Dermis microvascular lymphatic vessel endothelial cell (primary cell): ENCODE measurements around the gene CNGA3. TPM values are rescaled to one million over a fixed set of nuclear protein-coding genes. Genes with fewer than 3 reads are reported as not detected.

Source experiments
- DNase-seq, 2 donors: peaks; one replicate each; pipeline versions ENCODE4 v3.0.0 to v3.0.0-alpha.2; 2010; ENCODE audit warnings: low read depth in 2 of 2
- total RNA-seq: library from RNA; depleted of rRNA; stranded (reverse); fragments of >200 nt; gene quantifications from 2 replicates; pipeline ENCODE4 v1.2.1, GENCODE V29; 2014

Gene CNGA3
- total RNA-seq, 1 donor from 2014 or later: not detected

GRCh38 chr2:98438190-98439133, 92.2 kb downstream of the CNGA3 start:
- DNase-seq: no peak

- no peak for DNase-seq
Observed at GRCh38 chr2:98441706-98442450, 95.6 kb downstream of the CNGA3 start.

GRCh38 chr2:98442488-98442887, 96.2 kb downstream of the CNGA3 start:
- DNase-seq: no peak

- DNase-seq: peak in 1 of 2 donors; percentile 82
Observed at GRCh38 chr2:98444436-98445176, 98.3 kb downstream of the CNGA3 start, which contains the start of gene INPP4A. INPP4A (plus strand) TSS chr2:98444858; CDS start chr2:98520049, 75,191 bp downstream.

GRCh38 chr2:98445177-98445682, 99.0 kb downstream of the CNGA3 start:
- no peak for DNase-seq

GRCh38 chr2:98445683-98446581, 99.7 kb downstream of the CNGA3 start:
- DNase-seq: peak in 1 of 2 donors; percentile 13

GRCh38 chr2:98446850-98447249, 100.6 kb downstream of the CNGA3 start:
- DNase-seq: no peak

Other genes starting within 250 kb of the CNGA3 start
- 21.8 and 40.0 TPM in 2 replicates for gene INPP4A, start 98.4 kb downstream of the CNGA3 start, total RNA-seq